Activated T-cell treated with anti-CD3 and anti-CD28 coated beads, Interleukin-2, amount 50 U/mL, for 1 hour (primary cell): ENCODE measurements around the gene GALNT9.
"Not testable (repeated sequence)": the region's sequence is repeated elsewhere in the genome, so short reads cannot be mapped to it uniquely, and the experiment has no call there.

Experiments
- DNase-seq: peaks from one replicate; pipeline ENCODE4 v3.0.0-alpha.2; 2020

GALNT9 gene

DNA sequence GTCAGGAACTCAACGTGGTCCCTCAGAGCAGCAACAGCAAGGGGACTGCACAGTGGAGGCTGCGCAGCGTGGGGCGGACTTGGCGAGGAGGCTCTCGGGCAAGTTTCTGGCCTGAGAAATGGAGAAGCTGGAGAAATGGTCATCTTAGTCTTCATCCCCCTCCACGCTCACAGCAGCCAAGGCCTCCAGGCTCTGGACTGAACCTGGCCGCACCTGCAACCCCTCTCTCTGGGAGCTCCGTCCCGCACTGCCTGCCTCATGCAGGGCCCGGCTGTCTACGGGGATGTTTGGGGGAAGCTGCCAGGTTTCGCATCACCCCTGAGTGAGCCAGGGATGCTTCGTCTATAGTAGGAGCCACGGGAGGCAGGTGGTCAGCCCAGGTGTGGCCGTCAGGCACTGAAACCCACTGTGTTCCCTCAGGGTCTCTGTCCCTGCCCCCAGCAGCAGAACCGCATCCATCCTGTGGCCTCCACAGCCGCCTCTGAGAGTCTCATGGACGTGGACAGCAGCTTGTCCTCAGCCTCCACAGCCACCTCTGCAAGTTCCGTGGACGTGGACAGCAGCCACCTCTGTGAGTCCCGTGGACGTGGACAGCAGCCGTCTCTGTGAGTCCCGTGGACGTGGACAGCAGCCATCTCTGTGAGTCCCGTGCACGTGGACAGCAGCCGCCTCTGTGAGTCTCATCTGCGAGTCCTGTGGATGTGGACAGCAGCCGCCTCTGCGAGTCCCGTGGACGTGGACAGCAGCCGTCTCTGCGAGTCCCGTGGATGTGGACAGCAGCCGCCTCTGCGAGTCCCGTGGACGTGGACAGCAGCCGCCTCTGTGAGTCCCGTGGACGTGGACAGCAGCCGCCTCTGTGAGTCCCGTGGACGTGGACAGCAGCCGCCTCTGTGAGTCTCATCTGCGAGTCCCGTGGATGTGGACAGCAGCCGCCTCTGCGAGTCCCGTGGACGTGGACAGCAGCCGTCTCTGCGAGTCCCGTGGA, 29.1 kb upstream of the GALNT9 start:
- not testable (repeated sequence) for DNase-seq

DNA sequence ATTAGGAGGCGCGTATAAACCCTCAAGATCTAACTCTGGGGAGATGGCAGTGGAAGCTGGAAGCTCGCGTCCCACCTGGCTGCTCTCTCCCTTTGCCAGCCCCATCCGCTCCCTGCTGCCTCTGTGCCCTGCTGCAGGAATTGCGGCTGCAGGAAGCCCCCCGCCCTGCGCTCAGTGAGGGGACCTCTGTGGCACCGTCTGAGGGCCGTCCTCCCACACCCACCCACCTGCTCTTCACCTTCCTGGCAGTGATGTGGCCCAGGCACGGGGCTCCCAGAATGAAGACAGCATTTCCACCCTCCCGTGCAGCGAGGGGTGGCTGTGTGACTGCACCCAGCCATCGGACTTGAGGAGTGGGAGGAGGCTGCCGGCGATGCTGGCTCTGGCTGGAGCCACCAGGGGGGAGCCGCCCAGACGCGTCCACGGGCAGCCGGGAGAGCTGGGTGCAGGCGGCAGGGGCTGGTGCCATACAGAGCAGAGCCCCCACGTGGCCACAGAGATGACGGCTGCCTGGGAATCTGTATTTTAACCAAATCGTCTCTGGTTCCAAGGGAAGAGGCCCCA, 28.3 kb upstream of the GALNT9 start:
- no peak for DNase-seq

DNA sequence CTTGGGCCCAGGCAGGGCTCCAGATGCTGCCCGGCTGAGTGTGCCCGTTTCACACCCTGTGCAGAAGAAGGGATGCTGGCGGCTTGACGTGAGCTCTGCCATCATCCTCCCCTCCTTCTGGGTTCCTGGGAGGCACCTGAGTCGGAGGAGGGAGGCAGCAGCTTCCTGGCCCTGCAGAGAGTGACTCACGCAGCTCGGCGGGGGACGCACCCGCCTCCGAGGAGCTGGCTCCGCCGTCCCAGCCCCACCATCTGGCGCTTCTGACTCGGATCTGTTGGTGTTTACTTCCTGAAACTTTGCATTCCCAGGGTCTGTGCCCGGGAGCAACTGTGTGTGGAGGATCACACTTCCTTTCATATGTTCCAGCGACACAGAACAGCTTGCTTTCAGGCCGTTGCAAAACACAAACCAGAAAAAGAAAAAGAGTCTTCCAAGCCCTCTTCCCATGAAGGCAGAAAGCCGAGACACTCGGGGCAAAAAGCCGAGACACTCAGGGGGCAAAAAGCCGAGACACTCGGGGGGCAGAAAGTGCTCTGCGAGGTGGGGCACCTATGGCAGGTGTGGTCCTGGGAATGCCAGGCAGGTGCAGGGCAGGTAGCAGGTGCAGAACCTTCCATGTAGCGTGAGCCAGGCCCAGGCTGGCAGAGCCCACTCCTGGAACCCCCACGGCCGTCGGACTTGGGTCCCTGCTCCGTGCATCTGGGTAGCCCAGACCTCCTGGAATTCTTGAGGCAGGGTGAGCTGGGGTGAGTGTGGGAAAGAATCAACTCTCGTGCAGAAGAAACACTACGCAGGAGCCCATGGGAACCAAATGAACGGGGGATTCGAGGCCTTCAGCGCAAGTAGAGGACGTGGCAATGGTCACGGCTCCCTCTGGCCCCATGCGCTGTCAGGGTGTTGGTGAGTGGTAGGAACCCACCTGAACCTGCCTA, 27.6 kb upstream of the GALNT9 start:
- DNase-seq = no peak

DNA sequence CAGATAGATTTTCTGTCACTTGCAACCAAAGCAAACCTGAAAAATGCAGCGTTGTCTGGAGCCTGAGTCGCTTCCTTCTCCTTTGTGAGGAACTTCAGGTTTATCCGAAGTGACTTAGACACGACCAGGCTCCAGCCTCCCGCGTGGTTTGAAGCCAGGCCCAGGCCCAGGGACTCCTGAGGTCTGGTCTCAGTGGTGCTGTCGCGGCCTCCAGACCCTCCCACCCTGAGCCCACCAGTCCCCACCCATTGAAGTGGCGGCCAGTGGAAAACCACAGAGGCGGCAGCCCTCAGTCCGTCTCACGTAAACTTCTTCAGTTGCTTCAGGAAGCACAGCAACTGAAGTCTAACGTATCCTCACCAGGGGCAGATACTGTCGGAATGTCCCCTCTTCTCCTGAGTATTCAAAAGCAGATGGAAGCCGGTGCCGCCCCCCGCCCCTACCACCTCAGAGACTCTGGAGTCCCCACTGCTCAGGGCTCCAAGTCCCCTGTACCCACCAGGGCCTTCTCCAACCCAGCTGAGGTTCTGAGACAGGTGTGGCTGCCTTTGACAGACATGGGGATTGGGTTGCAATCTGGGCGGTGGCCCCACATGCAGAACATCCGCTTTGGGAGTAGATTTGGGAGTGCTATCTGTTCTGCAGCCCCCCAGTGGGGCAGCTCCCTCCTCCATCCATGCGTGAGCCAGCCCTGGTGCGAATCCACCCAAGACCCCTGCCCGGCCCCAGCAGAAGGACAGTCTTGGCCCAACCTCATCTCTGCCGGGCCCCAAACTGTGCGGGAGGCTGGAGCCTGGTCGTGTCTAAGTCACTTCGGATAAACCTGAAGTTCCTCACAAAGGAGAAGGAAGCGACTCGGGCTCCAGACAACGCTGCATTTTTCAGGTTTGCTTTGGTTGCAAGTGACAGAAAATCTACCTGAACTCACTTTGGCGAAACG, 26.6 kb upstream of the GALNT9 start:
- DNase-seq = no peak

DNA sequence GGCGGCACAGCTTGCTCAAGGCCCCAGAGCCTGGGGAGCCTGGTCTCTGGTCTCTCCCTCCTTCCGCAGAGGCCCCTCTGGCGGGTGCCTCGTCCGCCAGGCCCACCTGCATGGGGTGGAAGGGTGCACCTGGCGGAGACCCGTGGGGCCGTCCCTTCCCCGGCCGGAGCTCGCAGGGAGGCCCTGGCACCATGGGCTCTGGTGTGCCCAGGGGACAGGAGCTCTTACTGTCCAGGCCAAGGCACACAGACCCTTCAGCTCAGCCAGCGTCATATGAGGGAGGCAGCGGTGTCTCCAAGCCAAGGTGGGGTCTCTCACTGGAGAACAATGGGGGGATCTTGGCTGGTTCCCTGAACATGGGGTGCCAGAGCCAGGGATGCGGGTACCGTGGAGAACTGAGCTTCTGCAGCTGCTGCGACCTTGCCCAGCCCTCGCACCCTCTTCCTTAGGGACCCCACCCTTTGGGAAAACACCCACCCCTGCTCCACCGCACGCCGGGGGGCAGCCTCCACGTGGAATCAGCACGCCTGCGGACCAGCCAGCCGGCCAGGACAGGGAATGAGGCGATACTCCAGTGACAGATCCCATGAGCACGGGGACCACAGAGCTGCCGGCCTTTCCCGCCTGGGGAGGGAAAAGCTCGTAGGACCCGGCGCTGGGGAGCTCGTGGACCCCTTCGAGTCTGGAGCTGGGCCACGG, 25.7 kb upstream of the GALNT9 start:
- DNase-seq = no peak

DNA sequence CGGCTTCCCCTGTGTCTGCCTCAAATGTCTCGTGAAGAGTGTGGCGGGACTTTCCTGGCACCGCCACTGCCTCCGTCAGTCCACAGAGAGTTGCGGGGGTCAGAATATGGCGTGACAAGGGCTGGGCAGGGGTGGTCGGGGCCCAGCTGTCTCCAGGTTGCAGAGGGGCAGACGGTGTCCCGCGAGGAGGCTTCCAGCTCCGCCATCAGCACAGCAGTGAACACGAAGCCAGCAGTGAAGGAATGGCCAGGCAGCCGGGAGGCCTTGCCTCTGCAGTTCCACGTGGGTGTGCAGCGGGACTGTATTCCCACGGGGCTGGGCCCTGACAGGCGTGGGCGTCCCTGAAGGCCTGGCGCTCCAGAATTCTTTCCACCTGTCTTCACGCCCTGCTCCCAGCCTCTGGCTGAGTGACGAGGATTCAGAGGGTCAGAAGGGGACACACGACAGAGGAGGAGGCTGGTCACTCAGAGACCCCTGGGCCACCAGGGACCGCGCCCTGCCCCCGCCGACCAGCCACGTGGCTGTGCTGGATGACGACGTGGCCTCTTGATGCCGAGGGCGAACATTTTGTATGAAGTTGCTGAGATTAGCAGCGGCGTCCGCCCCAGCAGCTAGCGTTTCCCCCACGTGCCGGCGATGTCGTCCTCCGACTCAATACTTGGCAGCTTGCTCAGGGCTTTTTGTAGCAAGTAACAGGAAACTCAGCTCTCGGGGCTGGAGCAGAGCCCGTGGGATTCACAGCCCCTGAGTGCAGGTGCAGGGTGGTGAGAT, 25.0 kb upstream of the GALNT9 start:
- no peak for DNase-seq

DNA sequence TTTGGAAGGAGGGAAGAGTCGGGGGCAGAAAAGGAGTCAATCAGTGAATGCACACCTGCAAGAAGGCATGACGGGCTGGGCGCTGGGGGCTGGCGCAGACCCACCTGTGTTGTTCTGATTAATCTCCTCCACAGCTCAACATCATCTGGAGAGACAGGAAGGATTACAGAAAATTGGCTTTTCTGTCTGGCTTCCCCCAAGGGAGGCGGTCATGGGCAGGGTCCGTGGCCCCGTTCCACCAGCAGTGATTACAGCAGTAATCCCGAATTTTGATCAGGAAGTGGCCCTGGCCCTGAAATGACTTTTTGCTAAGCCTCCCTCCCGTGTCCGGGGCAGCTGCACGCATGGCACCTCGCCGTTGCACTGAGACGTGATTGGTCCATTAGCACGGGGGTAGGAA, 24.4 kb upstream of the GALNT9 start:
- no peak for DNase-seq

DNA sequence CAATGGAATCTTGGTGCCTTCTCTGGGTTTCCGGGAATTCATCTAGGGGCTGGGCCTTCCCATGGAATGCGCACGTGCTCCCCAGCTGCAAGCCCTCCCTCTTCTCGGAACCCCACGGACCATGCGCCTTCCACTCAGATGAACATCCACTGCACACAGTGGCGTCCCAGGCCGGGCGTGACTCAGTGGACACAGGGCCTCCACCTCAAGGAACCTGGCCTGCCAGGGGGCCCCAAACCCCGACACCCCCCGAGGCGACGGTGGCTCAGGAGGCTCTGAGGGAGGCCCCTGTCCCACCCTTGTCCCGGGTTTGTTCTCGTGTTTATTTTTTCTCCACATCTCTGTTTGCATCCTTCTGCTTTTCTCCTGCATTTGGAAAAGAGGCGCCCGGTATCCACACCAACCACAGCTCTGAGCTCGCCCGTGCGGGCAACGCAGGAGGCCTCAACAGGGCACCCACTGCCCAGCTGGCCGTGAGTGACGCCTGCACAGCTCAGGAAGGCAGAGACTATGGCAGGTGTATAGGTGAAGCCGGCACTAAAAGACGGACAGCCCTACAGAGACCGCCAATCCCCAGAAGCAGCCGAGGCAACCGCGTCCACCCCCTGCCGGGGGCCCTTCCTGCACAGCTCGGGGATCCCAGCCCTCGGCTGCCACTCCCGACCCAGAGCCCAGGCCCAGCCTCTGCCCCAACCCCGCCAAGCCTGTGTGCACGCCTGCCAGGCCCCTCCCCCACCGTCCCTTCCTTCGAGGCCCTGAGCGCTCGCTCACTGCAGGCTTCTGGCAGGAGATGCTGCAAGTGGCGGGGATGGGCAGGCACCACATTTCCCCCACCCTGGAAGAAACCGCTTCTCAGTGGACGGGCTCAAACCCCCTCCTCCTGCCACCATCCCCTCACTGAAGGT, 23.8 kb upstream of the GALNT9 start:
- DNase-seq = no peak

DNA sequence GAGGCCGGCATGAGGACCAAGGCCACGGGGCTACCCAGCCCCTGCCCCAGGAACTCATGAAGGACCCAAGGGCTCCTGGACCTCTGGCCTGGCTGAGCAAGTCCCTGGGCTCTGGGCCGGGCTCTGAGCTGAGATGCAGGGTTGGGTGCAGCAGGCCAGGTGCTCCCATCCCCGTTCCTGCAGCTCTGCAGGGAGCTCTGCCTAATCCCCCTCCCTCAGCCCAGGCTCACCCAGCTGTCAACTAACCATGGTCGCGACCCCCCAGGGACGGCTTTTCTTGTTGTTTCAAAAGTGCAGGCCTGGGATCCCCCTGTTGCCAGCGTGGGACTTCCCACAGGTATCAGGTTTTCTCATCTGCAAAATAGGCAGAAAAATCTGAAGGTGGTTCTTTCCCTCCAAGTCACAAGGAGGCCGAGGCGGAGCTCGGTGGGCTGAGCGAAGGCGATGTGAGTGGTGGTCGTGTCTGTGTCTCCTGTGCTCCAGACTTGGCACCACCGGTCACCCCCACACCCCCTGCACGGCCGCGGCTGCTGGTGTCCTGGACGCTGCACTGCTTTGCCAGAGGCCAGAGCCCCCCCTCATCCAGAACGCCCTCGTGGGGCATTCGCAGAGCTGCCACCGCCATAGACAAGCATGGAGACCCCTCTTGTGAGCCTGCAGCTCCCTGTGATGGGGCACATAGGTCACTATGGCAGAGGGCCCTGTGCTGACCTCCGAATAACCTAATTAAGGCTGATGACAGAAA, 22.5 kb upstream of the GALNT9 start:
- DNase-seq = no peak

DNA sequence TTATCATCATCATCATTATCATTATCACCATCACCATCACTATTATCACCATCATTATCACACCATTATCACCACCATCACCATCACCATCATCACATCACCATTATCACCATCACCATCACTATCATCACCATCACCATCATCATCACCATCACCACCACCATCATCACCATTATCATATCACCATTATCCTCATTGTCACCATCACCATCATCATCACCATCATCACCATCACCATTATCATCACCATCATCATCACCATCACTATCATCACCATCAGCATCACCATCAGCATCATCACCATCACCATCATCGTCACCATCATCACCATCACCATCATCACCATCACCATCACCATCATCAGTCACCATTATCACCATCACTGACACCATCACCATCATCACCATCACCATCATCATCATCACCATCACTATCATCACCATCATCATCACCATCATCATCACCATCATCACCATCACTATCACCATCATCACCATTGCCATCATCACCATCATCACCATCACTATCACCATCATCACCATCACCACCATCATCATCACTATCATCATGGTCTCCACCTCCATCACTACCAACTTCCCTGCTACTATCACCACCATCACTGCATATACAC, 20.2 kb upstream of the GALNT9 start:
- DNase-seq = no peak

DNA sequence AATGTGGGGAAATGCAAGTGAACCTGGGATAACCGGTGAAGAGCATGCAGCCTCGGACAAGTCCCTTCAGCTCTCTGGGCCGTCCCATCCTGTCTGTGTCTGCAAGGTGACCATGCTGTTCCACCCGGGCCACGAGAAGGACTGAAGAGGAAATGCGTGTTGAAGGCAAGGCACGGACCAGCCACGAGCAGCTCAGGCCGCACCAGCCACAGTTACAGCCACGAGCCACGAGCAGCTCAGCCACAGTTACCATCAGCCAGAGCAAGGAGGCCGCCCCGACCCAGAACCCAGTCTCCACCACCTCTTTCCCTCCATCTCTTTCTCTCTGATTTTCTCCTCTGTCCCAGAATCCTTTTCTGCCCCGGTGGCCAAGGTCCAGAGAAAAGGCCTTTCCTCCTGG, 18.8 kb upstream of the GALNT9 start:
- no peak for DNase-seq

DNA sequence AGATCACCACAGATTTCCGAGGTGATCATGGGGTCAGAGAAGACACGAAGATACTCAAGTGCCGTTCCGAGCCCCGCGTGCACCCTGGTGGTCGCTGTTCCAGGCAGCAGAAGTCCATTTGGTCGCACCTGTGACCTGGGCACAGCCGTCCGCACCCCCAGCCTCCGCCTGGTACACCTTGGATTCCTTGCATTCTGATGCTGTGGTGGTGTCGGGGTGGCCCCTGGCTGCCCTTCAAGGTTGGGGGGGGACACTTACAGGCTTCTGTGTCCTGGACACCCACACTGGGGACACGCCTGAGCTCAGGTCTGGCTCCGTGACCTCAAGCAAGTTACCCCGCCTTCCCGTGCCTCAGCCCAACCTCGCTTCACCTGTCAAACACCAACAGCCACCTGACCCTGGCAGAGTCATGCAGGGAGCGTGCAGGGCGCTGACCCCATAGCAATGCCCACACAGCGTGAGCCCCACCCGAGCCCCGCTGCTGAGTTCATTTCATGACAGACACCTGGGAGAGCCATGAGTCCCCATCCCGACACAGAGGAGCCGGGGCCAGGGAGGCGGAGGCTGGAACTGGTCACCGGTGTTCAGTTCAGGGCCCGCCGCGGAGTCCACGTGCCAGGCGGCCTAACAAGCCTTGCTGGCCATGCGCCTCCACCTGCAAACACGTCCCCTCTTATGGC, 17.9 kb upstream of the GALNT9 start:
- no peak for DNase-seq

DNA sequence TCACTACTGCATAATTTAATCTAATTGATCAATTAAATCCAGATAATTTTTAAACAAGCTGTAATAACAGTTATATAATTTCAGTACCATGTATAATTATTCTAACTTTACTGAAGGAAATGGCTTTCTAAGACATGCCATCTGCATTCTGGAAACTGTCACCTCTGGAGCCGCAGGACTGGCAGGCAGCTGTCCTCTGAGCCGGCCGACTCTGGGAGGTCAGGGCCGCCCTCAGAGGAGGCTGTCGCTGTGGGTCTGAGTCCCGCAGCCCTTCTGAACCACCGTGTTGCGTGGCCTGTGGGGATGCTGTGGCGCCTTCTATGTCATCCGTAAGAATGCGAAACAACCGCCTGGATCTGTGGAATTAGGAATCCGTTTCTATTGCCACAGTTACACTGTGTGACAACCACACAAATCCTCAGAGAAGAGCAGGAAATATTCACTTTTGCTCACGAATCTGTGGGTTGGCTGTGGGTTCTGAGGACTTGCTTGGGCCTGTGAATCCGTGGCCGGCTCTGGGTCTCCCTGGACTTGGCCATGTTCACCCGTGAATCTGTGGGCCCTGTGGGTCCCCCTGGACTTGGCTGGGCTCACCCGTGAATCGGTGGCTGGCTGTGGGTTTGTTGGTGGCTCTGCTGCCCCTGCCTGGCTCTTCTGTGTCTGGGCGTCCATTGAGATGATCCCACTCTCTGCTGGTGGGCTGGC, 17.2 kb upstream of the GALNT9 start:
- no peak for DNase-seq

DNA sequence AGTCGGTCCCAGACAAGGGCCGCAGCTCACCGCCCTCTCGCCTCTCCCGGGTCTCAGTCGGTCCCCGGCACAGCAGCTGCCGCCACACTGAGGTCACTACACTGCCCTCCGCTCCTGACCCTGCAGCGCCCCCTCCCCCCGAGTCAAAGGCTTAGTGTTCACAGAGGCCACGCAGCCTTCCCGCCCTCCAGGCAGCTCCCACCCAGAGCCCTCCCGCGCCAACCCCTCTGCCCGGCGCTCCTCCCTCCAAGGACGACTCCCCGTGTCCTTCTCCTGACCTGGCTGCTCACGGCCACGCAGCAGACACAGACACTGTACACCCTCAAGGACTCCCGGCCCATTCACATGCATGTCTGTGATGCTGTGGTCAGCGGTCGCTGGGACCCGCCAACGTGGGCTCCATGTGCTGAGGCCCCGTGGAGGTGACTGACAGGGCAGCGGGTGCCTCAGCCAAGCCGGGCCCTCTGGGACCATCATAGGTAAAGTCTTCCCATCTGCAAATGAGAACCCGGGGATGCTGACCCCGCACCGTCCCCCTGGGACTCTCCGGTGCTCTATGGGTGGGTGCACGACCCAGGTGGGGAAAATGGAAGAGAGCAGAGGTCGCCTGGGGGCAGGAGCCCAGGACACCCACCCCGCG, 16.3 kb upstream of the GALNT9 start:
- DNase-seq = no peak

DNA sequence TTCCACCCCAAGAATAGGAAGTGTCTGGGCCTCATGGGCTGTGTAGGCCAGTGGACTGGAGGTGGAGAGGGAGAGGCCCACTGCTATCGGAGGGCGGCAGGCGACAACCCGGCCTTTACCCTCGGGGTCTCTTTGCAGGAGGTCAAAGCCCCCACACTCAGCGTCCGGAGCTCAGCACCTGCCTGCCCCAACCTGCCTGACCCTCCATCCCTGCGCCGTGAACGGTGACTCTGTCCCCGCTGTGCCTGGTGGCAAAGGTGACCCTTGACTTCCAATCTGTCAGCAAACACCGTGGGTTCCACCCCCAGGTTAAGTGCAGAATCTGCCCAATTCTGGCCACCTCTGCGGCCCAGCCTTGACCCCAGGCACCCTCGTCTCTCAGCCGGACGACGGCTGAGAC, 15.7 kb upstream of the GALNT9 start:
- DNase-seq = no peak

DNA sequence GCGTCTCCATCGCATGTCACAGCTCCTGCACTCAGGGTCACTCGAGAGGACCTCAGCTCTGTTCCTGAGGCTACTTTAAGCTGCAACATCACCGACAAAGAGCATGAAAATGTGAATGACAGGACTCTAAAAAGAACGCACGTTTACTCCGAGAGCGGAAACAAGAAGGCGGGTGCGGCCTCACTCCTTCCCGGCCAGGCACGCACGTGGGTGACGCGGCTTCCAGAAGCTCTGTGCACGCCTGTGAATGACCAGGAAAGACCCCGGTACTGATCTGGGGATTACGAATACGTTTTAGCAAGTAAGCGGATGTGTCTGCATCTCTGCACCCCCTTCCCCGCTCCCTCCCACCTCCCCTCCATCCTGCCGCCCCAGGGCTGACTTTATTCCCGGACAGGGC, 15.2 kb upstream of the GALNT9 start:
- DNase-seq = no peak

DNA sequence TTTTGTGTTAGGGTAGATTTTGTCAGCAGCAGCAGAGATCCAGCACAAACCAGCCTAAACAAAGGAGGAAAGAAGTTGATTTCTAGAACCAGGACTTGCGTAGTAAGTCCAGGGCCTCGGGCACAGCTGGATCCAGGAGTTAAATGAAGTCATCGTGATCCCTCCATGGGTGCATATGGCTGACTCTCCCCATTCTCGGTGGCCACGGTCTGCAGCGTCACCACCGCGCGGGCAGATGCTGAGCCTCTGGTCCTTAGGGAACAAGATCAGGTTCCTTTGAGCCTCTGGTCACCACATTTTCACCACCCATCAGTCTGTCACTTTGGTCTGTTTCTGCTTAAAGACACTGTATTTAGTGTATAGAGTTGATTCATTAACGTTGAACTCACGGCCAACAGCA, 14.8 kb upstream of the GALNT9 start:
- DNase-seq = no peak
